HepG2 (cell line): ENCODE results near the gene DENND4B. TPM values are rescaled to one million over a fixed set of nuclear protein-coding genes. Genes with fewer than 3 reads are reported as not detected.
A peak's percentile ranks its signal among the peaks of the same experiment; 100 is the strongest.

Source experiments
- GPN1 ChIP-seq: sonication (generic); formaldehyde crosslinking; IDR thresholded peaks from 2 replicates; pipeline ENCODE4 v1.5.1; 2020; ENCODE audit warnings: missing genetic modification reagents, borderline replicate concordance
- HNF1B ChIP-seq: sonication (generic); formaldehyde crosslinking; IDR thresholded peaks from 2 replicates; pipeline ENCODE4 v1.5.1; 2020; ENCODE audit warnings: mild to moderate bottlenecking, moderate library complexity, missing genetic modification reagents
- HNRNPK ChIP-seq: fragments of 200-400 bp; formaldehyde crosslinking; IDR thresholded peaks from 2 replicates; pipeline ENCODE4 v1.6.1; 2018; ENCODE audit warnings: low read length, low read depth, moderate library complexity, mild to moderate bottlenecking; ENCODE audit not compliant: poor library complexity, severe bottlenecking
- IRF1 ChIP-seq: sonication (generic); formaldehyde crosslinking; IDR thresholded peaks from 2 replicates; pipeline ENCODE4 v1.4.0; 2020; ENCODE audit warnings: low read depth, mild to moderate bottlenecking, missing genetic modification reagents
- KDM4B ChIP-seq: sonication (generic); formaldehyde crosslinking; IDR thresholded peaks from 2 replicates; pipeline ENCODE4 v1.4.0; 2020; ENCODE audit warnings: missing genetic modification reagents
- KLF11 ChIP-seq: IDR thresholded peaks from 2 replicates; pipeline ENCODE4 v1.6.1; 2016; ENCODE audit warnings: missing compliant biosample characterization
- NFIB ChIP-seq: sonication (generic); formaldehyde crosslinking; IDR thresholded peaks from 2 replicates; pipeline ENCODE4 v1.9.0; 2021; ENCODE audit warnings: missing genetic modification reagents, mild to moderate bottlenecking, borderline replicate concordance
- PBX2 ChIP-seq: IDR thresholded peaks from 2 replicates; pipeline ENCODE4 v1.6.1; 2016; ENCODE audit warnings: control low read depth
- RBFOX2 ChIP-seq: fragments of 200-400 bp; formaldehyde crosslinking; IDR thresholded peaks from 2 replicates; pipeline ENCODE4 v1.6.1; 2017; ENCODE audit warnings: low read depth, mild to moderate bottlenecking, low read length
- REST ChIP-seq, 2 experiments: IDR thresholded peaks; 2 replicates each; pipeline ENCODE4 v1.6.1; 2011 to 2012; ENCODE audit warnings: low read length in 2 of 2, borderline replicate concordance in 1 of 2, low read depth in 1 of 2, mild to moderate bottlenecking in 1 of 2, moderate library complexity in 1 of 2
- SNAI1 ChIP-seq: sonication (generic); formaldehyde crosslinking; IDR thresholded peaks from 2 replicates; pipeline ENCODE4 v1.5.0; 2020; ENCODE audit warnings: mild to moderate bottlenecking, missing genetic modification reagents, borderline replicate concordance
- SNAPC2 ChIP-seq: sonication (generic); formaldehyde crosslinking; IDR thresholded peaks from 2 replicates; pipeline ENCODE4 v1.8.1; 2022; ENCODE audit warnings: mild to moderate bottlenecking, missing genetic modification reagents
- SP5 ChIP-seq: IDR thresholded peaks from 2 replicates; pipeline ENCODE4 v1.6.1; 2016; ENCODE audit warnings: low read depth, borderline replicate concordance
- ZNF235 ChIP-seq: sonication (generic); formaldehyde crosslinking; IDR thresholded peaks from 2 replicates; pipeline ENCODE4 v1.8.1; 2023; ENCODE audit warnings: mild to moderate bottlenecking, missing genetic modification reagents, borderline replicate concordance
- ZNF256 ChIP-seq: sonication (generic); formaldehyde crosslinking; conservative IDR thresholded peaks from 2 replicates; pipeline ENCODE4 v1.4.0; 2020; ENCODE audit warnings: missing genetic modification reagents
- ZNF33B ChIP-seq: sonication (generic); formaldehyde crosslinking; IDR thresholded peaks from 2 replicates; pipeline ENCODE4 v1.5.1; 2020; ENCODE audit warnings: mild to moderate bottlenecking, missing genetic modification reagents
- ZNF354B ChIP-seq: sonication (generic); formaldehyde crosslinking; IDR thresholded peaks from 2 replicates; pipeline ENCODE4 v1.8.0; 2022; ENCODE audit warnings: mild to moderate bottlenecking, missing genetic modification reagents
- ZNF629 ChIP-seq: sonication (generic); formaldehyde crosslinking; conservative IDR thresholded peaks from 2 replicates; pipeline ENCODE4 v1.5.0; 2020; ENCODE audit warnings: missing genetic modification reagents
- ZNF644 ChIP-seq: IDR thresholded peaks from 2 replicates; pipeline ENCODE4 v1.6.1; 2016; ENCODE audit warnings: low read depth
- ZNF788 ChIP-seq: sonication (generic); formaldehyde crosslinking; IDR thresholded peaks from 2 replicates; pipeline ENCODE4 v1.5.0; 2020; ENCODE audit warnings: mild to moderate bottlenecking, missing genetic modification reagents, borderline replicate concordance
- polyA plus RNA-seq, 8 experiments: library from polyadenylated mRNA; depleted of rRNA in 3 of 8; stranded (reverse) in 7 of 8; unstranded in 1 of 8; fragments of >200 nt; fragmentation: Illumina TruSeq in 4 of 8; extraction: Trizol in 4 of 8; gene quantifications; 2 replicates each; pipeline versions ENCODE4 v1.2.1 to v1.2.3, GENCODE V29; 2011 to 2016; ENCODE audit warnings: low read depth in 4 of 8, missing spikeins in 1 of 8, mixed read lengths in 1 of 8; ENCODE audit not compliant: insufficient read depth in 1 of 8
- total RNA-seq, 5 experiments: library from RNA; depleted of rRNA; stranded (reverse); fragments of >200 nt; fragmentation: Illumina TruSeq; extraction: Trizol; gene quantifications; 2 replicates each; pipeline ENCODE4 v1.2.3, GENCODE V29; 2016; ENCODE audit warnings: low read depth in 1 of 5
- TF ChIP-seq, protein P1 (sequence below): sonication (generic); formaldehyde crosslinking; IDR thresholded peaks from 2 replicates; pipeline ENCODE4 v1.8.0; 2022; ENCODE audit warnings: mild to moderate bottlenecking, missing genetic modification reagents

The DENND4B gene
- total and polyA plus RNA-seq, 2 of the 13 experiments (the other 11 are each of a cell fraction or from before 2014, with no cell fraction given): 15.1 to 20.3 TPM

- TF ChIP-seq REST (IDR thresholded peaks at IDR 0.05; ENCODE audit: borderline replicate concordance in 1 of 2, low read depth in 1 of 2, low read length in 2 of 2) (no peak), HNF1B (peak; percentile 71), KLF11 (no peak), ZNF629 (CRISPR knock-in tag) (0 out of 2 replicates have a peak, but pooled peaks have one; percentile 31), ZNF788 (peak; percentile 83), RBFOX2 (peak; percentile 93), SNAI1 (no peak), KDM4B (CRISPR knock-in tag) (no peak), NFIB (no peak), ZNF644 (no peak), SNAPC2 (CRISPR knock-in tag) (no peak), ZNF235 (peak; percentile 60; the same call in 1 of the 2 replicates), HNRNPK (peak; percentile 78), IRF1 (CRISPR knock-in tag) (no peak), GPN1 (CRISPR knock-in tag) (no peak), PBX2 (CRISPR knock-in tag) (no peak), ZNF354B (CRISPR knock-in tag) (0 out of 2 replicates have a peak, but pooled peaks have one; percentile 39), ZNF33B (CRISPR knock-in tag) (no peak), SP5 (CRISPR knock-in tag) (peak; percentile 42; the same call in 1 of the 2 replicates), ZNF256 (CRISPR knock-in tag) (peak; percentile 88)
- TF ChIP-seq, protein P1, sequence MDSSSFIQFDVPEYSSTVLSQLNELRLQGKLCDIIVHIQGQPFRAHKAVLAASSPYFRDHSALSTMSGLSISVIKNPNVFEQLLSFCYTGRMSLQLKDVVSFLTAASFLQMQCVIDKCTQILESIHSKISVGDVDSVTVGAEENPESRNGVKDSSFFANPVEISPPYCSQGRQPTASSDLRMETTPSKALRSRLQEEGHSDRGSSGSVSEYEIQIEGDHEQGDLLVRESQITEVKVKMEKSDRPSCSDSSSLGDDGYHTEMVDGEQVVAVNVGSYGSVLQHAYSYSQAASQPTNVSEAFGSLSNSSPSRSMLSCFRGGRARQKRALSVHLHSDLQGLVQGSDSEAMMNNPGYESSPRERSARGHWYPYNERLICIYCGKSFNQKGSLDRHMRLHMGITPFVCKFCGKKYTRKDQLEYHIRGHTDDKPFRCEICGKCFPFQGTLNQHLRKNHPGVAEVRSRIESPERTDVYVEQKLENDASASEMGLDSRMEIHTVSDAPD (CRISPR knock-in tag): no peak
These were observed 11.8 kb upstream of the DENND4B start, which contains the start of gene CRTC2 (continued) for GRCh38 chr1:153958111-153958960.
